AG04450 (cell line): ENCODE results near the gene RNF10. TPM values are rescaled to one million over a fixed set of nuclear protein-coding genes. Genes with fewer than 3 reads are reported as not detected.
A peak's percentile ranks its signal among the peaks of the same experiment; 100 is the strongest.

Experiments
- CTCF ChIA-PET: fragments of 300-600, 350-600 bp; formaldehyde crosslinking; extraction: SDS; loops from one replicate; lab custom pipeline; 2022; ENCODE audit warnings: antibody characterized with exemption, inconsistent platforms; lab: Charles Lee
- POLR2A ChIA-PET: fragments of 350-600 bp; formaldehyde crosslinking; extraction: SDS; loops from one replicate; lab custom pipeline; 2021; ENCODE audit warnings: antibody characterized with exemption, inconsistent platforms; lab: Yijun Ruan, JAX
- DNase-seq: peaks from one replicate; pipeline ENCODE4 v3.0.0-alpha.2; 2011; ENCODE audit warnings: low read depth, low spot score
- H3K27ac ChIP-seq: one replicate; pipeline ENCODE4 v1.5.1; 2012; ENCODE audit warnings: low read depth, low read length, control low read depth
- H3K27me3 ChIP-seq: one replicate; pipeline ENCODE4 v1.6.0; 2012; ENCODE audit warnings: low read length; ENCODE audit not compliant: control insufficient read depth, insufficient read depth
- H3K4me3 ChIP-seq: 2 replicates; pipeline ENCODE4 v1.5.1; 2011; ENCODE audit warnings: mild to moderate bottlenecking, low read depth, low read length, control low read depth
- H3K9me3 ChIP-seq: 2 replicates; pipeline ENCODE4 v1.5.1; 2012; ENCODE audit warnings: low read length; ENCODE audit not compliant: control insufficient read depth, insufficient read depth
- CTCF ChIP-seq: IDR thresholded peaks from 2 replicates; pipeline ENCODE4 v1.5.1; 2011; ENCODE audit warnings: low read depth, low read length, control low read depth, inconsistent platforms
- polyA plus RNA-seq: library from polyadenylated mRNA; depleted of rRNA; stranded (reverse); fragments of >200 nt; gene quantifications from 2 replicates; pipeline ENCODE4 v1.2.3, GENCODE V29; 2011

The RNF10 gene
- polyA plus RNA-seq, 1 experiment, result 105 TPM

- no peak for TF ChIP-seq CTCF
- H3K9me3 ChIP-seq, result no peaks in the 10 kb centered on the region
- DNase-seq, result no peak
- H3K4me3 ChIP-seq, result no peak overlapping the region
- H3K27me3 ChIP-seq, result no peaks in the 10 kb centered on the region
- no peak overlapping the region for H3K27ac ChIP-seq
- ChIA-PET POLR2A (no interaction called here), CTCF (no interaction called here)
Measured at GRCh38 chr12:120573560-120573959, 39.4 kb downstream of the RNF10 start.

- Histone ChIP-seq H3K9me3 (no peaks in the 10 kb centered on the region), H3K4me3 (no peak overlapping the region), H3K27ac (no peak overlapping the region), H3K27me3 (no peaks in the 10 kb centered on the region)
- no peak for DNase-seq
- ChIA-PET CTCF (interaction anchor here (1.2 kb wide), 1 partner anchor 9 kb away, joined by 6 read pairs; no protein-coding TSS in a partner anchor), POLR2A (no interaction called here)
- TF ChIP-seq CTCF, result no peak
Measured at GRCh38 chr12:120574106-120574505, 40.0 kb downstream of the RNF10 start.

GRCh38 chr12:120579179-120579578 is 45.0 kb downstream of the RNF10 start:
- Histone ChIP-seq H3K27me3 (no peaks in the 10 kb centered on the region), H3K4me3 (no peak overlapping the region), H3K9me3 (no peaks in the 10 kb centered on the region; the same call in 1 of the 2 replicates), H3K27ac (no peak overlapping the region)
- TF ChIP-seq CTCF, result no peak
- ChIA-PET POLR2A (interaction anchor here (0.5 kb wide), 1 partner anchor 26 kb away, joined by 4 read pairs; no protein-coding TSS in a partner anchor), CTCF (interaction anchor here (0.6 kb wide), 1 partner anchor 9 kb away, joined by 4 read pairs; no protein-coding TSS in a partner anchor)
- DNase-seq, result no peak

GRCh38 chr12:120580787-120581723 is 46.9 kb downstream of the RNF10 start, which contains the start of gene POP5:
Gene POP5 (minus strand): TSS chr12:120581402. CDS start chr12:120581362, 40 bp downstream.
- Histone ChIP-seq H3K9me3 (no peaks in the 10 kb centered on the region; the same call in 1 of the 2 replicates), H3K27ac (peak within 1 kb of the TSS; percentile 47), H3K27me3 (peaks cover 8% of the 10 kb centered on the region), H3K4me3 (peak within 1 kb of the TSS; percentile 100)
- ChIA-PET POLR2A (interaction anchor here (0.5 to 1.3 kb wide), 11 partner anchors 25 to 855 kb away, joined by 3 to 7 read pairs (median 3); partner anchors contain the start of genes COQ5, DYNLL1, MLEC and RPLP0), CTCF (interaction anchor here (0.6 to 6.0 kb wide), 8 partner anchors 67 to 530 kb away, joined by 3 to 94 read pairs (median 7); no protein-coding TSS in a partner anchor)
- peak; percentile 95 for DNase-seq
- no peak for TF ChIP-seq CTCF
